Uterine smooth muscle cell (primary cell): Measurements from ENCODE around the gene FOXB1. TPM values are rescaled to one million over a fixed set of nuclear protein-coding genes. Genes with fewer than 3 reads are reported as not detected.

Experiments
- total RNA-seq: library from RNA; depleted of rRNA; stranded (reverse); fragments of >200 nt; gene quantifications from 2 replicates; pipeline ENCODE4 v1.2.3, GENCODE V29; 2014

The FOXB1 gene
- total RNA-seq: under 0.01 TPM in 1 of 2 replicates, not detected in the other

GRCh38 chr15:60004009-60004845 is at the start of gene FOXB1:
Gene FOXB1, plus strand, starts transcription at chr15:60004311. Its CDS starts 653 bp downstream, at chr15:60004964.

